CD4-positive, CD25-positive, alpha-beta regulatory T cell (primary cell): ENCODE results near the gene C6orf89. TPM values are rescaled to one million over a fixed set of nuclear protein-coding genes. Genes with fewer than 3 reads are reported as not detected.

Experiments used
- ATAC-seq, 2 donors: fragments of 150-1000 bp; cut with Tn5 transposase; one replicate each; pipeline ENCODE4 v1.10.0; 2021; ENCODE audit warnings: low read depth in 2 of 2, moderate number of reproducible peaks in 2 of 2, moderate library complexity in 1 of 2
- DNase-seq, 3 donors: peaks; one replicate each; pipeline versions ENCODE4 v3.0.0 to v3.0.0-alpha.2; 2012 to 2022; ENCODE audit warnings: mixed read lengths in 1 of 3
- H3K27ac ChIP-seq: one replicate; pipeline ENCODE4 v1.7.0; 2013; ENCODE audit warnings: mild to moderate bottlenecking, low read length; ENCODE audit not compliant: insufficient read depth, poor library complexity, severe bottlenecking
- H3K27me3 ChIP-seq: one replicate; pipeline ENCODE4 v1.7.0; 2013; ENCODE audit warnings: low read length; ENCODE audit not compliant: control insufficient read depth, insufficient read depth
- H3K36me3 ChIP-seq: one replicate; pipeline ENCODE4 v1.7.0; 2013; ENCODE audit warnings: mild to moderate bottlenecking, low read length, moderate library complexity; ENCODE audit not compliant: control insufficient read depth, insufficient read depth
- H3K4me1 ChIP-seq: 2 replicates; pipeline ENCODE4 v1.7.0; 2013; ENCODE audit warnings: mild to moderate bottlenecking, low read length; ENCODE audit not compliant: insufficient read depth, control insufficient read depth, poor library complexity, severe bottlenecking
- H3K4me3 ChIP-seq: one replicate; pipeline ENCODE4 v1.7.0; 2013; ENCODE audit warnings: low read depth, mild to moderate bottlenecking, low read length, moderate library complexity
- H3K9me3 ChIP-seq, 2 experiments: 1 replicate in 1 of 2; 2 replicates in 1 of 2; pipeline ENCODE4 v1.7.0; 2013; ENCODE audit warnings: low read length in 2 of 2, mild to moderate bottlenecking in 1 of 2, moderate library complexity in 1 of 2; ENCODE audit not compliant: control insufficient read depth in 2 of 2
- H3K27ac Mint-ChIP-seq, 3 donors: one replicate each; pipeline ENCODE4 v1.8.0; 2020 to 2022; ENCODE audit warnings: mild to moderate bottlenecking in 3 of 3, mixed read lengths in 3 of 3, moderate library complexity in 2 of 3
- H3K27me3 Mint-ChIP-seq: one replicate; pipeline ENCODE4 v1.8.0; 2022; ENCODE audit warnings: mild to moderate bottlenecking, mixed read lengths
- H3K36me3 Mint-ChIP-seq: one replicate; pipeline ENCODE4 v1.8.0; 2020; ENCODE audit warnings: mixed read lengths
- H3K4me1 Mint-ChIP-seq, 4 donors: one replicate each; pipeline ENCODE4 v1.8.0; 2020 to 2022; ENCODE audit warnings: mixed read lengths in 4 of 4, mild to moderate bottlenecking in 1 of 4
- H3K4me3 Mint-ChIP-seq, 4 donors: one replicate each; pipeline ENCODE4 v1.8.0; 2020 to 2022; ENCODE audit warnings: mild to moderate bottlenecking in 4 of 4, mixed read lengths in 4 of 4, moderate library complexity in 3 of 4
- H3K9me3 Mint-ChIP-seq, 7 donors: one replicate each; pipeline ENCODE4 v1.8.0; 2020 to 2022; ENCODE audit warnings: mixed read lengths in 7 of 7, mild to moderate bottlenecking in 3 of 7, moderate library complexity in 2 of 7
- polyA plus RNA-seq, 4 donors: library from polyadenylated mRNA; unstranded; fragments of 300-500 nt; fragmentation: Illumina TruSeq; gene quantifications; one replicate each; pipeline ENCODE4 v1.2.3, GENCODE V29; 2021
- total RNA-seq: library from RNA; stranded (reverse); gene quantifications from one replicate; pipeline ENCODE4 v1.2.3, GENCODE V29; 2022

Gene C6orf89
- total and polyA plus RNA-seq, 5 donors from 2014 or later, result 33.8 to 49.1 (median 42.8) TPM

GRCh38 chr6:36928547-36928918 is 42.8 kb downstream of the C6orf89 start:
- Mint-ChIP-seq H3K36me3 (peaks cover 20% of the 10 kb centered on the region), H3K4me3 (no peak overlapping the region), H3K27ac (no peak overlapping the region), H3K27me3 (no peaks in the 10 kb centered on the region), H3K4me1 (peaks cover 0 to 8% (median 3%) of the 10 kb centered on the region in 4 donors), H3K9me3 (no peaks in the 10 kb centered on the region)
- Histone ChIP-seq H3K4me3 (no peak overlapping the region), H3K27ac (no peak overlapping the region), H3K27me3 (no peaks in the 10 kb centered on the region), H3K4me1 (no peaks in the 10 kb centered on the region), H3K9me3 (no peaks in the 10 kb centered on the region), H3K36me3 (peaks cover 12% of the 10 kb centered on the region)
- DNase-seq, result no peak
- no peak for ATAC-seq

DNA sequence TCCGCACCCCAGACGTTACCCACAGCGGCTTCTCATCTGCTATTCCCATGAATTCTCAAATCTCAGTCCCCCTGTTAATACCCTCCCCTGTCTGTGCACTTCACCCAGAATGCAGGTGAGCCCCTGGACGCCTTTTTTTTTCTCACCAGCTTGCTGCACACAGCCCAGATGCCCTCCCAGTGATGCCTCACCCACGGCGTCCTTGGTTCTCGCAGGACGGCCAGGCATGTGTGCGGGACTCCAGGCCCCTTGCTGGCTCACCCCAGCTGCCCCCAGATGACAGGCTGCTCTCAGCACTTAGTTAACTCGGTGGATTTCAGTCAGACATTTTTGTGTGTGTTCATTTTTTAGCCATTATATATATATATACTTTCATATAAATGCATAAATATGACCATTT is 43.4 kb downstream of the C6orf89 start:
- H3K36me3 ChIP-seq, result peaks cover 9% of the 10 kb centered on the region
- peaks cover 18% of the 10 kb centered on the region for H3K36me3 Mint-ChIP-seq
- no peaks in the 10 kb centered on the region for H3K9me3 ChIP-seq
- H3K9me3 Mint-ChIP-seq, result no peaks in the 10 kb centered on the region
- H3K27me3 ChIP-seq, result no peaks in the 10 kb centered on the region
- no peaks in the 10 kb centered on the region for H3K27me3 Mint-ChIP-seq
- peak overlapping the region in 1 of 3 donors; percentile 43 for H3K27ac Mint-ChIP-seq
- no peak overlapping the region for H3K4me3 ChIP-seq
- ATAC-seq (no peak), DNase-seq (no peak)
- no peak overlapping the region for H3K4me3 Mint-ChIP-seq
- H3K4me1 Mint-ChIP-seq, result peaks cover 0 to 8% (median 3%) of the 10 kb centered on the region in 4 donors
- H3K4me1 ChIP-seq, result no peaks in the 10 kb centered on the region
- H3K27ac ChIP-seq, result no peak overlapping the region

DNA sequence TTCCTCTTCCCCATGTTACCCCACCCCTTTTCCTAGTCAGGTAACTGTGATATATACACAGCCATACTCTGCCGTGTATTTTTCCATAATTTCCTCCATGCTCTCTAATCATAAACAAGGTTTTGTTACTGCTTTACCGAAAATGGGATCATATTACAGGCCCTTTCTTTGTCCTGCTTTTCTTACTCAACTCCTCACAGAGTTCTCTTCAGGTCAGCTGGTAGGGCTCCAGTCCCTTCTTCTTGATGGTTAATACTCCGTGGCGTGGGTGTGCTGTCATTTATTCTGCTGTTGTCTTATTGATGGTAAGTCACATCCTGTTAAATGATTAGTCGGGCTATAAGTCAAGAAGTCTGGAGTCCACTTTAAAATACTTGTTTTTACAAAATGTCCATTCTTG is 43.9 kb downstream of the C6orf89 start:
- Mint-ChIP-seq H3K36me3 (peaks cover 14% of the 10 kb centered on the region), H3K4me3 (no peak overlapping the region), H3K27me3 (no peaks in the 10 kb centered on the region), H3K9me3 (no peaks in the 10 kb centered on the region), H3K27ac (peak overlapping the region in 1 of 3 donors; percentile 43), H3K4me1 (peaks cover 0 to 7% (median under 1%) of the 10 kb centered on the region in 4 donors)
- no peak overlapping the region for H3K4me3 ChIP-seq
- ATAC-seq, result no peak
- H3K27me3 ChIP-seq, result no peaks in the 10 kb centered on the region
- H3K36me3 ChIP-seq, result peaks cover 7% of the 10 kb centered on the region
- no peak overlapping the region for H3K27ac ChIP-seq
- H3K4me1 ChIP-seq, result no peaks in the 10 kb centered on the region
- no peak for DNase-seq
- no peaks in the 10 kb centered on the region for H3K9me3 ChIP-seq

DNA sequence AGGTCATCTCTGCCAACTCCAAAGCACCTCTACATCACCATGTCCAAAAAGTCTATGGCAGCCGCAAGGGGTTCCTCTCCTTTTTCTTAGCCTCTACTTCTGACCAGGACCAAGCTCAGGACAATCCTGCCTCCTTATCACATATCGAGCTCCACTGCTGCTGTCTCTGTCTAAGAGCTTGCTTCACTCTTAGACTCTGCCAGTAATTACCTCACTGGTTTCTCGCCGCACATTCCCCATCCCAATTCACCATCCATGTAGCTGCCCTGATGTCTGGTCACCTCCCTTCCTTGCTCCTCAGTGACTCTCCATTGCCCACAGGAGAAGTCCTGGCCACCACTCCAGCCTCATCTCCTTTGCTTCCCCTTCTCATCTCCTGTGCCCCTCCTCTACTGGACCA is 44.7 kb downstream of the C6orf89 start:
- peak overlapping the region in 1 of 3 donors; percentile 68 for H3K27ac Mint-ChIP-seq

DNA sequence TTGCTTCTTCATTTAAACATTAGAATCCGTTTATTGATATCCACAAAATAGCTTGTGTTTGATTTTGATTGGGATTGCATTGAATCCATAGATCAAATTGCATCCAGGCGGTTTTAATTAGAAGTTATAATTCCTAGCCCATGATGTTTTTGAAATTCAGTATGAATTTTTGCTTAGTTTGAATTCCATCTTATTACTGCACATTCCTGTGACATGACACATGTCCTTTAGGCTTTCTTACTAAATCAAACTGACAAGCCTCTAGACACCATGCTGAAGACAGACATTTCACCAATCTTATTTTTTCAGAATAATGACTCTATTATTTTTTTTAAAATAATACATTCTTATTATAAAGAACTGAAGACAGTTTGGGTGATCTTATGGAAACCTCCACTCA is 47.4 kb downstream of the C6orf89 start:
- ATAC-seq (no peak), DNase-seq (no peak)
- H3K4me3 Mint-ChIP-seq, result no peak overlapping the region
- H3K36me3 ChIP-seq, result no peaks in the 10 kb centered on the region
- H3K27ac ChIP-seq, result no peak overlapping the region
- H3K36me3 Mint-ChIP-seq, result peaks cover 3% of the 10 kb centered on the region
- no peaks in the 10 kb centered on the region for H3K27me3 ChIP-seq
- H3K9me3 ChIP-seq, result no peaks in the 10 kb centered on the region
- no peaks in the 10 kb centered on the region for H3K4me1 ChIP-seq
- H3K27me3 Mint-ChIP-seq, result peaks cover 7% of the 10 kb centered on the region
- H3K4me3 ChIP-seq, result no peak overlapping the region
- H3K27ac Mint-ChIP-seq, result no peak overlapping the region
- H3K4me1 Mint-ChIP-seq, result peaks cover 0 to 10% (median 2%) of the 10 kb centered on the region in 4 donors
- no peaks in the 10 kb centered on the region for H3K9me3 Mint-ChIP-seq

More for the DNA sequence above, 44.7 kb downstream of the C6orf89 start:
- Histone ChIP-seq H3K4me1 (no peaks in the 10 kb centered on the region), H3K27ac (no peak overlapping the region), H3K36me3 (no peaks in the 10 kb centered on the region), H3K4me3 (no peak overlapping the region), H3K27me3 (no peaks in the 10 kb centered on the region), H3K9me3 (no peaks in the 10 kb centered on the region)
- Mint-ChIP-seq H3K36me3 (peaks cover 6% of the 10 kb centered on the region), H3K4me3 (no peak overlapping the region), H3K4me1 (peaks cover 0 to 6% (median 3%) of the 10 kb centered on the region in 4 donors), H3K9me3 (no peaks in the 10 kb centered on the region), H3K27me3 (peaks cover 4% of the 10 kb centered on the region)
- ATAC-seq (no peak), DNase-seq (no peak)

DNA sequence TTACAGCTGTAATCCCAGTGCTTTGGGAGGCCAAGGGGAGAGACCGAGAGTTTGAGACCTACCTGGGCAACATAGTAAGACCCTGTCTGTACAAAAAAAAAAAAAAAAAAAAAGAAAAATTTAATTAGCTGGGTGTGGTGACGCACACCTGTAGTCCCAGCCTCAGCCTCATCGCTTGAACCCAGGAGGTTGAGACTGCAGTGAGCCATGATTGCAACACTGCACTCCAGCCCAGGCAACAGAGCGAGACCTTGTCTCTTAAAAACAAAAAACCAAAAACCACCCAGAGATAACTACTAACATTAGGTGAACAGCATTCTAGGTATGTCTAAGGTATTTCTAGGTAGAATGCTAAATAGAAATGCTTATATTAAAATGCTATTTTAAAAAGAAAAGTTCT is 47.8 kb downstream of the C6orf89 start:
- Histone ChIP-seq H3K36me3 (no peaks in the 10 kb centered on the region), H3K4me3 (no peak overlapping the region), H3K4me1 (no peaks in the 10 kb centered on the region), H3K9me3 (no peaks in the 10 kb centered on the region), H3K27me3 (no peaks in the 10 kb centered on the region), H3K27ac (no peak overlapping the region)
- H3K36me3 Mint-ChIP-seq, result peaks cover 3% of the 10 kb centered on the region
- H3K27ac Mint-ChIP-seq, result no peak overlapping the region
- H3K27me3 Mint-ChIP-seq, result peaks cover 7% of the 10 kb centered on the region
- DNase-seq (no peak), ATAC-seq (no peak)
- H3K4me1 Mint-ChIP-seq, result peaks cover 0 to 10% (median 2%) of the 10 kb centered on the region in 4 donors
- no peaks in the 10 kb centered on the region for H3K9me3 Mint-ChIP-seq
- H3K4me3 Mint-ChIP-seq, result no peak overlapping the region

DNA sequence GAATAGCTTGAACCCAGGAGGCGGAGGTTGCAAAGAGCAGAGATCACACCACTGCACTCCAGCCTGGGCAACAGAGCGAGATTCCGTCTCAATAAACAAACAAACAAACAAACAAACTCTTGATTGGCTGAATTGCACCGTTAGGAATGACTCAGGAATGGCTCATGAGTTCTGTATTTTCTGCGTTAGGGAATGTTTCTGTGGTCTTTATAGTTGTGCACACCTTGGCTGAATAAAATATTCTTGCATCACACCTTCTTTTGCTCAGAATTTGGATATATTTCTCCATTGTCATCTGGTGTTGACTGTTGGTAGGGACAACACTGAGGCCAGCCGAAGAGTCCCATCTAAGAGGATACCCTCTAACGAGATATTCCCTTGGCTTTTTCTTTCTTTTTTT is 49.1 kb downstream of the C6orf89 start:
- H3K4me3 Mint-ChIP-seq, result no peak overlapping the region
- Histone ChIP-seq H3K4me3 (no peak overlapping the region), H3K27ac (no peak overlapping the region), H3K27me3 (no peaks in the 10 kb centered on the region), H3K9me3 (no peaks in the 10 kb centered on the region), H3K4me1 (no peaks in the 10 kb centered on the region), H3K36me3 (no peaks in the 10 kb centered on the region)
- no peaks in the 10 kb centered on the region for H3K9me3 Mint-ChIP-seq
- peaks cover 0 to 10% (median 2%) of the 10 kb centered on the region in 4 donors for H3K4me1 Mint-ChIP-seq
- peaks cover 13% of the 10 kb centered on the region for H3K27me3 Mint-ChIP-seq
- DNase-seq (no peak), ATAC-seq (no peak)
- no peaks in the 10 kb centered on the region for H3K36me3 Mint-ChIP-seq
- H3K27ac Mint-ChIP-seq, result no peak overlapping the region

DNA sequence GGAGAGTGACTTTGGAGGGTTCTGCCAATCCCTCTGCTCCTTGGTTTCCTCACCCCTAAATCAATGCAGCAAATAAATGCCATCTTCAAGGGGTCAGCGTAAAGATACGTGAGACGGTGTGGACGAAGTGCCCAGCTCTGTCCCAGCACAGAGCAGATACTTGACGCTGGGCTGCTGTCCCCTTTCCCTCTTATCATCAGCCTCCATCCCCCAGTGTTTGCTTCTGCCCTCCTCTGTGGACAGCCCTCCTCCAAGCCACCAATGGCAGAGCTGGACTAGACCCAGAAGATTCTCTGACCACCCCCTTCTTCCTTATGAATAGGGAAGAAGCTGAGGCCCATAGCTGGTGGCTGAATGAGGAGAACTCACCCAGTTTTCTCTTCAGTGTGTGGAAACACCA is 51.1 kb downstream of the C6orf89 start:
- Mint-ChIP-seq H3K4me1 (peaks cover 0 to 10% (median 2%) of the 10 kb centered on the region in 4 donors), H3K27me3 (peaks cover 20% of the 10 kb centered on the region), H3K4me3 (no peak overlapping the region), H3K9me3 (no peaks in the 10 kb centered on the region), H3K27ac (peak overlapping the region in 2 of 3 donors; percentile 11 to 76), H3K36me3 (no peaks in the 10 kb centered on the region)
- DNase-seq (no peak), ATAC-seq (no peak)
- Histone ChIP-seq H3K9me3 (no peaks in the 10 kb centered on the region), H3K27ac (no peak overlapping the region), H3K27me3 (no peaks in the 10 kb centered on the region), H3K36me3 (no peaks in the 10 kb centered on the region), H3K4me3 (no peak overlapping the region), H3K4me1 (no peaks in the 10 kb centered on the region)
